HEK293 (cell line): ENCODE measurements around the gene NFRKB.

Source experiments
- CTCF ChIA-PET: fragments of 350-600 bp; formaldehyde crosslinking; extraction: SDS; loops from one replicate; lab custom pipeline; 2021; ENCODE audit warnings: antibody characterized with exemption; lab: Yijun Ruan, JAX
- POLR2A ChIA-PET: fragments of 300-600 bp; formaldehyde crosslinking; extraction: SDS; loops from one replicate; lab custom pipeline; 2020; ENCODE audit warnings: antibody characterized with exemption, inconsistent platforms; lab: Yijun Ruan, JAX
- H3K27ac ChIP-seq: fragments of 200-500 bp; sonication (Bioruptor generic); 2 replicates; pipeline ENCODE4 v1.5.1; 2014; ENCODE audit warnings: low read depth, low read length, control low read depth, inconsistent platforms; ENCODE audit errors: extremely low read depth
- H3K36me3 ChIP-seq, 2 experiments: fragments of 200-500 bp in 1 of 2; sonication (Bioruptor generic) in 1 of 2; 1 replicate in 1 of 2; 2 replicates in 1 of 2; pipeline ENCODE4 v1.5.1; 2014 to 2017; ENCODE audit warnings: inconsistent platforms in 2 of 2, low read length in 2 of 2; ENCODE audit not compliant: control insufficient read depth in 2 of 2, insufficient read depth in 1 of 2
- H3K4me1 ChIP-seq: fragments of 200-500 bp; sonication (Bioruptor generic); 2 replicates; pipeline ENCODE4 v1.5.1; 2014; ENCODE audit warnings: mild to moderate bottlenecking, low read length, inconsistent platforms; ENCODE audit not compliant: control insufficient read depth, insufficient read depth
- H3K4me3 ChIP-seq: 2 replicates; pipeline ENCODE4 v1.5.1; 2011; ENCODE audit warnings: low read depth, mild to moderate bottlenecking, control low read depth, low read length, moderate library complexity
- H3K9me3 ChIP-seq: fragments of 200-500 bp; sonication (Bioruptor generic); 2 replicates; pipeline ENCODE4 v1.5.1; 2014; ENCODE audit warnings: low read depth, low read length, inconsistent platforms; ENCODE audit not compliant: control insufficient read depth, insufficient read depth
- GLI4 ChIP-seq: fragments of 450-650 bp; formaldehyde crosslinking; IDR thresholded peaks from 2 replicates; pipeline ENCODE4 v1.5.1; 2016; ENCODE audit warnings: missing biosample characterization, missing genetic modification characterization
- PRDM1 ChIP-seq: fragments of 450-650 bp; formaldehyde crosslinking; IDR thresholded peaks from 2 replicates; pipeline ENCODE4; 2016; ENCODE audit warnings: missing biosample characterization, missing genetic modification characterization
- SCRT2 ChIP-seq: fragments of 450-650 bp; formaldehyde crosslinking; IDR thresholded peaks from 2 replicates; pipeline ENCODE4 v1.5.1; 2016; ENCODE audit warnings: missing biosample characterization, missing genetic modification characterization
- ZEB2 ChIP-seq: fragments of 450-650 bp; formaldehyde crosslinking; IDR thresholded peaks from 2 replicates; pipeline ENCODE4 v1.5.1; 2016; ENCODE audit warnings: missing biosample characterization, missing genetic modification characterization
- ZNF2 ChIP-seq: fragments of 450-650 bp; formaldehyde crosslinking; IDR thresholded peaks from 2 replicates; pipeline ENCODE4 v1.5.1; 2016; ENCODE audit warnings: missing biosample characterization, missing genetic modification characterization
- ZNF214 ChIP-seq: fragments of 450-650 bp; formaldehyde crosslinking; IDR thresholded peaks from 2 replicates; pipeline ENCODE4 v1.5.1; 2017; ENCODE audit warnings: missing biosample characterization, mild to moderate bottlenecking, missing genetic modification characterization, borderline replicate concordance
- ZNF221 ChIP-seq: fragments of 450-650 bp; formaldehyde crosslinking; IDR thresholded peaks from 2 replicates; pipeline ENCODE4 v1.5.1; 2017; ENCODE audit warnings: missing biosample characterization, missing genetic modification characterization, borderline replicate concordance
- ZNF335 ChIP-seq: fragments of 450-650 bp; formaldehyde crosslinking; conservative IDR thresholded peaks from 2 replicates; pipeline ENCODE4 v1.5.1; 2016; ENCODE audit warnings: missing biosample characterization, missing genetic modification characterization
- ZNF341 ChIP-seq: fragments of 450-650 bp; formaldehyde crosslinking; IDR thresholded peaks from 2 replicates; pipeline ENCODE4; 2016; ENCODE audit warnings: low read depth, missing biosample characterization, missing genetic modification characterization
- ZNF366 ChIP-seq: fragments of 450-650 bp; formaldehyde crosslinking; conservative IDR thresholded peaks from 2 replicates; pipeline ENCODE4 v1.5.1; 2016; ENCODE audit warnings: missing biosample characterization, missing genetic modification characterization
- ZNF423 ChIP-seq: fragments of 450-650 bp; formaldehyde crosslinking; IDR thresholded peaks from 2 replicates; pipeline ENCODE4 v1.5.1; 2016; ENCODE audit warnings: missing biosample characterization, missing genetic modification characterization
- ZNF48 ChIP-seq: fragments of 450-650 bp; formaldehyde crosslinking; IDR thresholded peaks from 2 replicates; pipeline ENCODE4 v1.5.1; 2016; ENCODE audit warnings: missing biosample characterization, missing genetic modification characterization
- ZNF571 ChIP-seq: fragments of 450-650 bp; formaldehyde crosslinking; IDR thresholded peaks from 2 replicates; pipeline ENCODE4 v1.5.0; 2017; ENCODE audit warnings: missing biosample characterization, missing genetic modification characterization
- ZNF658 ChIP-seq: fragments of 450-650 bp; formaldehyde crosslinking; IDR thresholded peaks from 2 replicates; pipeline ENCODE4; 2016; ENCODE audit warnings: missing biosample characterization, missing genetic modification characterization
- ZNF660 ChIP-seq: fragments of 450-650 bp; IDR thresholded peaks from 2 replicates; pipeline ENCODE4 v1.5.1; 2018; ENCODE audit warnings: missing biosample characterization, mild to moderate bottlenecking, missing genetic modification characterization
- TF ChIP-seq, protein P1 (sequence below): fragments of 450-650 bp; formaldehyde crosslinking; IDR thresholded peaks from 2 replicates; pipeline ENCODE4 v1.5.1; 2016; ENCODE audit warnings: missing biosample characterization, missing genetic modification characterization
- TF ChIP-seq, protein P2 (sequence below): fragments of 450-650 bp; IDR thresholded peaks from 2 replicates; pipeline ENCODE4 v1.5.1; 2018; ENCODE audit warnings: missing biosample characterization, missing genetic modification characterization
- TF ChIP-seq, protein P3 (sequence below): sonication (generic); formaldehyde crosslinking; IDR thresholded peaks from 2 replicates; pipeline ENCODE4 v1.8.1; 2022; ENCODE audit warnings: mild to moderate bottlenecking, moderate library complexity, missing genetic modification reagents
- TF ChIP-seq, protein P4 (sequence below): fragments of 450-650 bp; formaldehyde crosslinking; IDR thresholded peaks from 2 replicates; pipeline ENCODE4 v1.5.1; 2017; ENCODE audit warnings: missing biosample characterization, missing genetic modification characterization
- TF ChIP-seq, protein P5 (sequence below): fragments of 450-650 bp; formaldehyde crosslinking; IDR thresholded peaks from 2 replicates; pipeline ENCODE4 v1.5.1; 2016; ENCODE audit warnings: missing biosample characterization, missing genetic modification characterization

NFRKB gene

DNA sequence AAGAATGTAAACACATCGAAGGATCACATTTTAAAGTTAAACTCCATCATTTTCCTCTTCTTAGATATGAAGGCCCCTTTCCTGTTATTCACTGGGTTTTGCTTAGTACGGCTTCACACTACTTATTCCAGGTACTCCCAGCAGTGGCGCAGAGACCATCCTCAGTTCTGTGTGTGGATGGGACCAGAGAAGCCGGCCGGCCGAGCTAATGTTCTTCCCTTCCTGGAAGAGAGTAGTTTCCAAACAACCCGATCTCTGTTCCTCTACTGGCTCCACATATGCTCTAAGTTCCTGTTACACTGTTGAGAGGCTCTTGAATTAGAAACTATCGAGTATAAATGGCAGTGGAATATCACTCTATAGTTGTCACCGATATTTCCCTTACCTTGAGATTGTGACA lies 684 bp upstream of the NFRKB start (continued):
- TF ChIP-seq, protein P1, sequence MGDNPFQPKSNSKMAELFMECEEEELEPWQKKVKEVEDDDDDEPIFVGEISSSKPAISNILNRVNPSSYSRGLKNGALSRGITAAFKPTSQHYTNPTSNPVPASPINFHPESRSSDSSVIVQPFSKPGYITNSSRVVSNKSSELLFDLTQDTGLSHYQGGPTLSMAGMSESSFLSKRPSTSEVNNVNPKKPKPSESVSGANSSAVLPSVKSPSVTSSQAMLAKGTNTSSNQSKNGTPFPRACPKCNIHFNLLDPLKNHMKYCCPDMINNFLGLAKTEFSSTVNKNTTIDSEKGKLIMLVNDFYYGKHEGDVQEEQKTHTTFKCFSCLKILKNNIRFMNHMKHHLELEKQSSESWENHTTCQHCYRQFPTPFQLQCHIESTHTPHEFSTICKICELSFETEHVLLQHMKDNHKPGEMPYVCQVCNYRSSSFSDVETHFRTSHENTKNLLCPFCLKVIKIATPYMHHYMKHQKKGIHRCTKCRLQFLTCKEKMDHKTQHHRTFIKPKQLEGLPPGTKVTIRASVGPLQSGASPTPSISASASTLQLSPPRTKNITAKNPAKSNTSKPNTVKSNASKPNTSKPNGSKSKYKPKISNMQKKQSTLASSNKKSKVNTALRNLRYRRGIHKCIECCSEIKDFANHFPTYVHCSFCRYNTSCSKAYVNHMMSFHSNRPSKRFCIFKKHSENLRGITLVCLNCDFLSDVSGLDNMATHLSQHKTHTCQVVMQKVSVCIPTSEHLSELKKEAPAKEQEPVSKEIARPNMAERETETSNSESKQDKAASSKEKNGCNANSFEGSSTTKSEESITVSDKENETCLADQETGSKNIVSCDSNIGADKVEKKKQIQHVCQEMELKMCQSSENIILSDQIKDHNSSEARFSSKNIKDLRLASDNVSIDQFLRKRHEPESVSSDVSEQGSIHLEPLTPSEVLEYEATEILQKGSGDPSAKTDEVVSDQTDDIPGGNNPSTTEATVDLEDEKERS: no peak
- TF ChIP-seq SCRT2 (tag by site-specific recombination): no peak

DNA sequence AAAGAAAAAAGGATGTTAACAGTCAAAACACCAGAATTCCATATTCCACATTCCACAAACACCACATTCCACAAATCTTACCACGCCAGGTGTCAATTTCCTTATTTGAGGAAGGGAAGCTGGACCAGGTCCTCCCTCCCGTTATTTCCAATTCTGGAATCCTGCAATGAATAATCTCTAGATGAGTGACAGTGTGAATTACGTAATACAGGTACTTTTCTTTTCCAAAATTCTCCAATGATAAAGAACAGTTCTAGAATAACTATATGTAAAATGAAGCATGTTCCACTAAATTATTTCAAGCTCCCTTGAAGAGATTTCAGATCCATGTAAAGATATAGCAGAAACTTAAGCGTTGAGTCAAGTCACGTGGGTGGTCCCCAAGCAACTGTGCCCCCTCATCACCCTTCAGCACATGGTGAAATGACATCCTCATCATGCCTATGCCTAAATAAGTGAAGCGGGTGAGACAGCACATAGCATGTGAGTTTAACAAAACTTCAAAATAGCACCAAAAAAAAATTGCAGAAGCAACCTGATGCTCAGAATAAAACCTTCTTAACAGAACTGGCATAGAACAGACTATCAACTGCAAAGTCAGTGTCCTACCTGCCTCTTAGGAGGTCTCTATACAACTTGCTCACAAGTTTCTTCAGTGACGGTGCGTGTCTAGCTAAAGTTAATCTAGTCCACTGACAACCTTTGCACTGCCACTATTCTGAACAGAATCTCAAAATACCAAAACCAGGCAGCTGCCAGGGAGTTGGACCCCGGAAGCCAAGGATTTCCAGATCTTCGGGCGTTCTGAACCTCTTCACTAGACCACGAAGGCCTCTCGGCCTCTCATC lies 876 bp downstream of the NFRKB start:
- TF ChIP-seq ZEB2 (tag by site-specific recombination) (no peak), ZNF335 (tag by site-specific recombination) (peak; percentile 43; the same call in 1 of the 2 replicates), GLI4 (tag by site-specific recombination) (no peak)
- TF ChIP-seq, protein P2, sequence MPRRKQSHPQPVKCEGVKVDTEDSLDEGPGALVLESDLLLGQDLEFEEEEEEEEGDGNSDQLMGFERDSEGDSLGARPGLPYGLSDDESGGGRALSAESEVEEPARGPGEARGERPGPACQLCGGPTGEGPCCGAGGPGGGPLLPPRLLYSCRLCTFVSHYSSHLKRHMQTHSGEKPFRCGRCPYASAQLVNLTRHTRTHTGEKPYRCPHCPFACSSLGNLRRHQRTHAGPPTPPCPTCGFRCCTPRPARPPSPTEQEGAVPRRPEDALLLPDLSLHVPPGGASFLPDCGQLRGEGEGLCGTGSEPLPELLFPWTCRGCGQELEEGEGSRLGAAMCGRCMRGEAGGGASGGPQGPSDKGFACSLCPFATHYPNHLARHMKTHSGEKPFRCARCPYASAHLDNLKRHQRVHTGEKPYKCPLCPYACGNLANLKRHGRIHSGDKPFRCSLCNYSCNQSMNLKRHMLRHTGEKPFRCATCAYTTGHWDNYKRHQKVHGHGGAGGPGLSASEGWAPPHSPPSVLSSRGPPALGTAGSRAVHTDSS (tag by site-specific recombination): peak; percentile 45; the same call in 1 of the 2 replicates
- TF ChIP-seq, protein P3, sequence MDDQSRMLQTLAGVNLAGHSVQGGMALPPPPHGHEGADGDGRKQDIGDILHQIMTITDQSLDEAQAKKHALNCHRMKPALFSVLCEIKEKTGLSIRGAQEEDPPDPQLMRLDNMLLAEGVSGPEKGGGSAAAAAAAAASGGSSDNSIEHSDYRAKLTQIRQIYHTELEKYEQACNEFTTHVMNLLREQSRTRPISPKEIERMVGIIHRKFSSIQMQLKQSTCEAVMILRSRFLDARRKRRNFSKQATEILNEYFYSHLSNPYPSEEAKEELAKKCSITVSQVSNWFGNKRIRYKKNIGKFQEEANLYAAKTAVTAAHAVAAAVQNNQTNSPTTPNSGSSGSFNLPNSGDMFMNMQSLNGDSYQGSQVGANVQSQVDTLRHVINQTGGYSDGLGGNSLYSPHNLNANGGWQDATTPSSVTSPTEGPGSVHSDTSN (CRISPR knock-in tag): no peak
- Histone ChIP-seq H3K4me1 (no peaks in the 10 kb centered on the region), H3K4me3 (peak overlapping the region; percentile 96), H3K9me3 (no peaks in the 10 kb centered on the region), H3K27ac (peak overlapping the region; percentile 48; the same call in 1 of the 2 replicates), H3K36me3 (peaks cover 18 to 47% of the 10 kb centered on the region in 2 experiments)
- POLR2A ChIA-PET: interaction anchor here (2.4 kb wide), 1 partner anchor 33 kb away, joined by 9 read pairs; no protein-coding TSS in a partner anchor
- CTCF ChIA-PET: interaction anchor here (0.6 to 0.8 kb wide), 4 partner anchors 60 to 237 kb away, joined by 4 read pairs; no protein-coding TSS in a partner anchor

DNA sequence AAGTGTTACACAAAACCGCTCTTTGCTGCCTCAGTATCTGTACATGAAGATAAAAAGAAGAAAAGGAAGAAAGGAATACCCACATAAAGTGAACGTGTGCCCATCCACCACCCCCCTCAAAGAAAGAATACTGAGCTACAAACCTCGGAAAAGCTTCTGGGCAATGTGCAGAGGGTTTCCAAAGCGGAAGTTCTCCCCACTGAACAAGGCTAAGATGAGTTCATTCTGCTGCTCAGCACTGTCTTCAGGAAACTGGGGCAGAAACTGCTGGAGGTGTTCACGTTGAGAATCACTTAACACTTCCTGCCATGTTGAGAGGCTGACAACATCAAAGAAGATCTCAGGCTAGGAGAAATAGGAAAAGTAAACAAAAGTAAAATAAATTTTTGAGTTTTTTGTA lies 6.9 kb downstream of the NFRKB start:
- POLR2A ChIA-PET: no interaction called here
- Histone ChIP-seq H3K27ac (no peak overlapping the region), H3K9me3 (no peaks in the 10 kb centered on the region), H3K36me3 (peaks cover 38 to 100% of the 10 kb centered on the region in 2 experiments), H3K4me1 (no peaks in the 10 kb centered on the region), H3K4me3 (no peak overlapping the region)
- CTCF ChIA-PET: no interaction called here
- TF ChIP-seq, protein P4, sequence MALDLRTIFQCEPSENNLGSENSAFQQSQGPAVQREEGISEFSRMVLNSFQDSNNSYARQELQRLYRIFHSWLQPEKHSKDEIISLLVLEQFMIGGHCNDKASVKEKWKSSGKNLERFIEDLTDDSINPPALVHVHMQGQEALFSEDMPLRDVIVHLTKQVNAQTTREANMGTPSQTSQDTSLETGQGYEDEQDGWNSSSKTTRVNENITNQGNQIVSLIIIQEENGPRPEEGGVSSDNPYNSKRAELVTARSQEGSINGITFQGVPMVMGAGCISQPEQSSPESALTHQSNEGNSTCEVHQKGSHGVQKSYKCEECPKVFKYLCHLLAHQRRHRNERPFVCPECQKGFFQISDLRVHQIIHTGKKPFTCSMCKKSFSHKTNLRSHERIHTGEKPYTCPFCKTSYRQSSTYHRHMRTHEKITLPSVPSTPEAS (tag by site-specific recombination): no peak
- TF ChIP-seq, protein P5, sequence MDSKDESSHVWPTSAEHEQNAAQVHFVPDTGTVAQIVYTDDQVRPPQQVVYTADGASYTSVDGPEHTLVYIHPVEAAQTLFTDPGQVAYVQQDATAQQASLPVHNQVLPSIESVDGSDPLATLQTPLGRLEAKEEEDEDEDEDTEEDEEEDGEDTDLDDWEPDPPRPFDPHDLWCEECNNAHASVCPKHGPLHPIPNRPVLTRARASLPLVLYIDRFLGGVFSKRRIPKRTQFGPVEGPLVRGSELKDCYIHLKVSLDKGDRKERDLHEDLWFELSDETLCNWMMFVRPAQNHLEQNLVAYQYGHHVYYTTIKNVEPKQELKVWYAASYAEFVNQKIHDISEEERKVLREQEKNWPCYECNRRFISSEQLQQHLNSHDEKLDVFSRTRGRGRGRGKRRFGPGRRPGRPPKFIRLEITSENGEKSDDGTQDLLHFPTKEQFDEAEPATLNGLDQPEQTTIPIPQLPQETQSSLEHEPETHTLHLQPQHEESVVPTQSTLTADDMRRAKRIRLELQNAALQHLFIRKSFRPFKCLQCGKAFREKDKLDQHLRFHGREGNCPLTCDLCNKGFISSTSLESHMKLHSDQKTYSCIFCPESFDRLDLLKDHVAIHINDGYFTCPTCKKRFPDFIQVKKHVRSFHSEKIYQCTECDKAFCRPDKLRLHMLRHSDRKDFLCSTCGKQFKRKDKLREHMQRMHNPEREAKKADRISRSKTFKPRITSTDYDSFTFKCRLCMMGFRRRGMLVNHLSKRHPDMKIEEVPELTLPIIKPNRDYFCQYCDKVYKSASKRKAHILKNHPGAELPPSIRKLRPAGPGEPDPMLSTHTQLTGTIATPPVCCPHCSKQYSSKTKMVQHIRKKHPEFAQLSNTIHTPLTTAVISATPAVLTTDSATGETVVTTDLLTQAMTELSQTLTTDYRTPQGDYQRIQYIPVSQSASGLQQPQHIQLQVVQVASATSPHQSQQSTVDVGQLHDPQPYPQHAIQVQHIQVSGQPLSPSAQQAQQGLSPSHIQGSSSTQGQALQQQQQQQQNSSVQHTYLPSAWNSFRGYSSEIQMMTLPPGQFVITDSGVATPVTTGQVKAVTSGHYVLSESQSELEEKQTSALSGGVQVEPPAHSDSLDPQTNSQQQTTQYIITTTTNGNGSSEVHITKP (tag by site-specific recombination): no peak
- TF ChIP-seq ZNF423: no peak
- no peak for TF ChIP-seq ZNF341 (tag by site-specific recombination)
- TF ChIP-seq ZNF366 (tag by site-specific recombination): no peak
- no peak for TF ChIP-seq SCRT2 (tag by site-specific recombination)
- TF ChIP-seq ZNF48 (tag by site-specific recombination): no peak
- no peak for TF ChIP-seq ZNF660 (tag by site-specific recombination)
- TF ChIP-seq ZNF658 (tag by site-specific recombination): no peak
- no peak for TF ChIP-seq PRDM1 (tag by site-specific recombination)
- TF ChIP-seq ZNF2 (tag by site-specific recombination): no peak
- TF ChIP-seq ZNF571 (tag by site-specific recombination): no peak
- TF ChIP-seq ZNF221 (tag by site-specific recombination): no peak
- no peak for TF ChIP-seq ZNF214 (tag by site-specific recombination)
